Stimulated activated CD8-positive, alpha-beta memory T cell treated with anti-CD3 and anti-CD28 coated beads, Interleukin-2, amount 100 ng/mL, for 48 hours (primary cell): Measurements from ENCODE around the gene RNFT2.

Experiments used
- DNase-seq, 2 donors: peaks; one replicate each; pipeline ENCODE4 v3.0.0-alpha.2; 2020; ENCODE audit warnings: low read depth in 2 of 2

Gene RNFT2

DNA sequence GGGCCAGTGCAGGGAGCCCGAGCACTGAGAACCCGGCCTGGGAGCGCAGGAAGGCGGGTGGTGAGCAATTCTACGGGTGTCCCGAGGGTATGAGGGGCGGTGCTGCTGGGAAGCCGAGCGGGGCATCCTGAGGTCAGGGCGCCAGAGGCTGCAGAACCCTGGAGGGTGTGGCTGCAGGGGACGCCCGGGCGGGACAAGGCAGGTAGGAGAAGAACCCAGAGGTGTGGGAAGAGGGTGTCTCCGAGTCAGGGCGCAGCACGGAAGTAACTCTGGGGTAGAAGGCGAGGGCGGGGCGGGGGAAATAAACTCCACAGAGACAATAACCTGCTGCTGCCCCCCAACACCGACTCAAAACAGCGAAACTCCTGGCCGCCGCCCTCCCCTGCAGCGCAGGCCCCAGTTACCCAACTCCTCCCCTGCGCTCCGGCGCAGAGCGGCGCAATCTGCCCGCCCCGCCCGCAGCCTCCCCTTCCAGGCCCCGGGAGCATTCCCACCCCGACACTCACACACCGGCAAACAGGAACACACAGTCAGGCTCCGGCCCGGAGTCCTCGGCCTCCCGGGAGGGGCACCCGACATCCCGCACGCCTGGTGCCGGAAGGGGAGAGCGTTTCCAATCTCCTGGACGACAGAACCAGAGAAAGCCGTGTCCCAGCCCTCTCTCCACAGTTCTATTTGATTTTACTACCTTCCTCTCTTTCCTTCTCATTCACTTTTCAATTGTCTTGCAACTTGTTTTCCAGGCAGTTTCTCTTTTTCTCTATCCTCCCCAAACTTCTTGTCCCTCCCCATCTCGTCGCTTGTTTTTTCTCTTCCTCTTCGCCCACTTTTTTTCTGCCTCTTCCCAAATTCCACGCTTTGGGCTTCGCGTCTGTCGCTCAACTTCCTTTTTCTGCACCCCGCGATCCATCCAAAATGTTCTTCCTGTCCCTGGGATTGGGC is 140.7 kb downstream of the RNFT2 start:
- DNase-seq: no peak

DNA sequence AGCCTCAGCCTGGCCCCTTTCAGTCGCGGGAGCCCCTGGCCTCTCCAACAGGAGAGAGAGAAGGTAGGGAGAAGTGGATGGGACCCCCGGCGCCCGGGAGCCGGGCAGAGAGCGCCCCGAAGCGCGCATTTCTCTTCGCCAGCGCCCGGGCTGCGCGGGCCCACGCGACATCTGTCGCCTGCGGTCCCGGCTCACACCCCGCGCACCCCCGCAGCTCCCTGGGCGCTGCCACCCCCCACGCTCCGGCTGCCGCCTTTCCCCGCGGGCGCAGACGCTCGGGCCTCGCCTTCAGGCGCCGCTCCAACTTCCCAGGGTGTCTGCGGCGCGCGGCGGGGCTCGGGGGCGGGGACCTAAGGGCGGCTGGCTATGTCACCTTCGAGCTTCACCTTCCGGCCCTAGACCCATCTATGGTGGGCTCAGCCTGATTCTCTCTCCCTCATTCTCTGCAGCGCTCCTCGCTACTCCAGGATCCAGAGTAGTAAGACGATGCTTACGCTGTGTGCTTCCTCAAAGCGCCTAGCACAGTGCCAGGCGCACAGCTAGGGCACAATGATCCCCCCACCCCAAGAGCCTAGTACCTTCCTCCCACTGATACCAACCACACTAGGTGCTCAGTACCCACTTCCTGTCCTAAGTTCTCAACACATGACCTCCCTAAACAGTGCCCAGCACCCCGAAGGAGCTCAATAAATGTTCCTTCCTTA is 141.5 kb downstream of the RNFT2 start:
- no peak for DNase-seq

DNA sequence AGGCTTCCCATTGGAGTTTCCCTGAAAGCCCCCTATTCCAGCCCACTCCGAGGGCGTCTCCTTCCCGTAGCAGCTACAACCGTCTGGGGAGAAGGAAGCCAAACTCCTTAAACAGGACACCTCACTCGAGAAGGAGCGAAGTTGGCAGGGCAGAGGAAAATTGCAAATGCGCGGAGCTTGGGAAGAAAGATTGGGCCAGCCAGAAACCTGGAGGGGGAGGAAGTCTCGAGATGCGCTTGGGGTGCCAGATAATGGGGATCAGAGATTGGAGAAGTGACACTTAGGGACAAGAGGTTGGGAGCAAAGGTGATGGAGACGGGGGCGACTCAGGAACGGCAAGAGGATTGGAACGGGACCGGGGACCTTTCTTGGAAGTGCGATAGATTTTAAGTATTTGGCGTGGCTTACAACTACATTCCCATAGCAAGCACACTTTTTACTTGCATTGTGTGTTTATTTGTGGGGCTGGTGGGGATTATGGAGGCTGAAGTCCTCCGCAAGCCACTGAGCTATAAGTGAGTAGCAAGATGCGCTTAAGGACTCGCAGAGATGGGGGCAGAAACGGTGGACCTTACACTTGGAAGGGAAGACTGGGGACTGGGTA is 142.2 kb downstream of the RNFT2 start:
- no peak for DNase-seq

GRCh38 chr12:116880817-116881324 is 142.8 kb downstream of the RNFT2 start:
- peak; percentile 23 to 28 for DNase-seq

DNA sequence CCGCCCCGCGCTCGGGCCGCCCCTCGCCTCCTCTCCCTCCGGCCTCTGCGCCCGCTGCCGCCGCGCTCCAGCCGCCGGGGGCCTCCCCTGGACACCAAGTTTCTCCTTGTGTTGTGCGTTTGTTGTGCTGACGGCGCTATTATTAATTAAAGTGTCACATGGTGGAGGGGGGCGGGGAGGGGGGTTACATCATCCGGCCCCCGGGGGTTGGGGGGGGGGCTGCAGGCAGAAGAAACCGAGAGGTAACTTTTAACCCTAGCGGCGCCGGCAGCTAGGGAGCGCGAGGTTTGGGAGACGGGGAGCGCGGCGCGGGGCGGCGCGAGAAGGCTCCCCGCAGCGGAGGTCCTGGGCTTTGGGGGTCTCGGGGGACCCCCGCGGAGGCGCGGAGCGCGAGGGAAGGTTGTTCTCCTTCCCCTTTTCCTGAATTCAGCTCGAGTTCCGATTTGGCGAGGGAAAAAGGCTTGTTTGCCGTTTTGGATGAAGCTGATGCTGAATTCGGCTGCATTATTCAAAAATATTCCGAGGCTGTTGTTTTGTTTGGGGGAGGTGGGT is 143.3 kb downstream of the RNFT2 start, which contains the start of gene HRK:
Gene HRK, minus strand, starts transcription at position 117 of the 552 bp plus-strand sequence. CDS start 134 bp downstream, outside the sequence.
- DNase-seq: no peak

GRCh38 chr12:116881877-116882507 is 143.9 kb downstream of the RNFT2 start:
- DNase-seq: no peak

DNA sequence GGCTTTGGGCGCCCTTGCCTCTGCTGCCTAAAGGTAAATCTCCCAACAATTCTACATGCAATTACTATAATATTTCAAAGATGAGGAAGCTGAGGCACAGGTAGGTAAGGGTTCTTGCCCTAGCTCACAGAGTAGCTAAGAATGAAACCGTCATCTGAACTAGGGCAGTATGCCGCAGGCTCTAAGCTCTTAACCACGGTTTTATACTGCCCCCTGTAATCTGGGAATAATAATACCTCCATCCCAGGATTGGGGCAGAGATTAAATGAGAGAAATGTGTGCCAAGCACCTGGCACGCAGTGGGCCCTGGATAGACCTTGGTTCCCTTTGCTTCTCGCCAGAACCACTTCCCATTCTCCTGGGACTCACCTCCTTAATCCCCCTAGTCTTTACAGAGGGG is 144.6 kb downstream of the RNFT2 start:
- no peak for DNase-seq

DNA sequence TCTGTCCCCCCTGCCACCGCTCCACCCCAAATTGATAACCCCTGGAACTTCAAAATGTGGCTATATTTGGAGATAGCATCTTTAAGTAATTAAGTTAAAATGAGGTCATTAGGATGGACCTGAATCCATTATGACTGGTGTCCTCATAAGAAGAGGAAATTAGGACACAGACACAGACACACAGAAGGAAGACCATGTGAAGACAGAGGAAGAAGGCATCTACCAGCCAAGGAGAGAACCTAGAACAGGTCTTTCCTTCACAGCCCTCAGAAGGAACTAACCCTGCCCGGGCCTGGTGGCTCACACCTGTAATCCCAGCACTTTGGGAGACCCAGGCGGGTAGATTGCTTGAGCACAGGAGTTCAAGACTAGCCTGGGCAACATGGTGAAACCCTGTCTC is 146.8 kb downstream of the RNFT2 start:
- DNase-seq: no peak

- no peak for DNase-seq
These were observed 147.4 kb downstream of the RNFT2 start for GRCh38 chr12:116885491-116885890.

GRCh38 chr12:116887244-116887643 is 149.1 kb downstream of the RNFT2 start:
- DNase-seq: no peak

DNA sequence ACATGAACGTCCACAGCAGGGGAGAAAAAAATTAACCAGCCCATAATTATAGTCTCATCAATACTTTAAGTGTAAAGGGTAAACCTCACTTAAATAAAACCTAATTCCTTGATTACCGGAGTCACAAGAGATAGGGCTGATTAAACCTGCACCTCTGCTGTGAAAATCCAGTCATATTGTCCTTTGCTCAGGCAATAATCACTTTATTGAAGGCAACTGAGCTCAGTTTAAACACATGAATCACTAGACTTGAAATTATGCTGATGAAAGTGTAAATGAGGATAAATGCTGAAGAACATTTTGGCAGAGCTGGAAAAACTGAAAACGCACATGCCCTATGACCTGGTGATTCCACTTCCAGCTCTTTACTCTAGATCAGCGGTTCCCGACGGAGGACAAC is 149.8 kb downstream of the RNFT2 start:
- no peak for DNase-seq

- no peak for DNase-seq
These were observed 152.2 kb downstream of the RNFT2 start for GRCh38 chr12:116890330-116890729.

DNA sequence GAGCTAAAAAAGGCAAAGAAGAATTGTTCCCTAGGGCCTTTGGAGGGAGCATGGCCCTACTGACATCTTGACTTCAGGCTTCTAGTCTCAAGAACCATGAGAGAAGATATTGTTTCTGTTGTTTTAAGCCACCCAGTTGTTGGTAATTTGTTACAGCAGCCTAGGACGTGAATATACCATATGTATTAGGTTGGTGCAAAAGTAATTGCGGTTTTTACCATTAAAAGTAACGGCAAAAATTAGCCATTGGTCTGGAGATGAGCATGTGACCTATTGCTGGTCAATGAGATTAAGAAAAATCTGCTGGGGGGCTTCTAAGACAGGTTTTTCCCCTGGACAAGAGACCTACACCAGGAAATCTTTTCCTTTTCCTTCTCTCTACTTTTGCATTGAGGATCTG is 152.9 kb downstream of the RNFT2 start:
- no peak for DNase-seq

- DNase-seq: no peak
These were observed 154.4 kb downstream of the RNFT2 start for GRCh38 chr12:116892349-116893140.

DNA sequence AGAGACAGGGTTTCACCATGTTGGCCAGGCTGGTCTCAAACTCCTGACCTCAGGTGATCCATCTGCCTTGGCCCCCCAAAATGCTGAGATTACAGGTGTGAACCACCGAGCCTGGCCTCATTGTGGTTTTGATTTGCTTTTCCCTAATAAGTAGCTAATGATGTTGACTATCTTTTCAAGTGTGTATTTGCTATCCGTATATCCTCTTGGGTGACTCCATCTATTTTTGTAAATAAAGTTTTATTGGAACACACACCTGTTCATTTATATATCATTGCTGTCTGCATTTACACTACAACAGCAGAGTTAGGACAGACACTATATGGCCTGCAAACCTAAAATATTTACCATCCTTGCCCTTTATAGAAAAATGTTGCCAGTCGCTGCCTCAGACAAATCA is 156.8 kb downstream of the RNFT2 start:
- no peak for DNase-seq

GRCh38 chr12:116896411-116896924 is 158.4 kb downstream of the RNFT2 start:
- DNase-seq: no peak

DNA sequence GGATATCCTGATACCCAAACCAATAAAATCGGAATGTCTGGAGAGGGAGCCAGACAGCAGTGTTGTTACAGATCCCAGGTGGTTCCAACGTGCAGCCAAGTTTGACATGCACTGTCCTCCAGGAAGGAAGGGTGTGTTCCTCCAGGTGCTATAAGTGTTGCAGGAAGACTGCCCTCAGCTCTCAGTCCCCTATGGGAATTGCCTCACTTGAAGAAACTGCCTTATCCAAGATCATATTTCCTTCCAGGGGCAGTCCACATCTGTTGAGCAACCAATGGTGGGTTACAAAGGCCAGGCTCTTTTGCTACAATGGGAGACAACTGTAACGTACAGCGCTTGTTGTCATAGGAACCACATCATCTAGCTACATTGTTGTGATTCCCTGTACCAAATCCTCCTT is 159.4 kb downstream of the RNFT2 start:
- no peak for DNase-seq

GRCh38 chr12:116898669-116899068 is 160.6 kb downstream of the RNFT2 start:
- DNase-seq: no peak

- DNase-seq: no peak
These were observed 163.5 kb downstream of the RNFT2 start for GRCh38 chr12:116901612-116902011.
